K562 (cell line): ENCODE results near the gene RAVER2. TPM values are rescaled to one million over a fixed set of nuclear protein-coding genes. Genes with fewer than 3 reads are reported as not detected.

ENCODE experiments used
- ATAC-seq: fragments of 200-7000 bp; cut with Tn5 transposase; 3 replicates; pipeline ENCODE4 v1.9.1; 2020; ENCODE audit warnings: moderate library complexity
- BruUV-seq: library from RNA; stranded (reverse); fragments of 400-500 nt; replicated peaks from 2 replicates; lab custom pipeline; 2021; lab: Mats Ljungman, UMichigan
- CTCF ChIA-PET: fragments of 300-600 bp; formaldehyde crosslinking; extraction: SDS; loops from one replicate; lab custom pipeline; 2021; ENCODE audit warnings: low intra/inter-chr PET ratio; lab: Yijun Ruan, JAX
- POLR2A ChIA-PET: fragments of 300-600, 350-650 bp; sonication (Branson Sonifier 250); formaldehyde crosslinking; extraction: SDS; loops from one replicate; lab custom pipeline; 2021; ENCODE audit warnings: antibody characterized with exemption, inconsistent platforms; lab: Yijun Ruan, JAX
- DNase-seq, 4 experiments: peaks; one replicate each; pipeline versions ENCODE4 v3.0.0 to v3.0.0-alpha.2; 2011 to 2018; ENCODE audit warnings: low spot score in 3 of 4, mixed read lengths in 3 of 4; ENCODE audit errors: extremely low read depth in 1 of 4
- FAIRE-seq: peaks from 2 replicates; lab custom pipeline; 2011; peaks lifted over from hg19 to GRCh38; lab: Jason Lieb, UNC
- H2AFZ ChIP-seq: 2 replicates; pipeline ENCODE4 v1.6.0; 2011; ENCODE audit warnings: low read depth, low read length, control low read depth, inconsistent platforms
- H3K27ac ChIP-seq: fragments of 200-600 bp; 3 replicates; pipeline ENCODE4 v1.8.0; 2011; ENCODE audit warnings: low read depth, mild to moderate bottlenecking, control low read depth, inconsistent platforms, low read length, moderate library complexity, mixed read lengths; ENCODE audit errors: extremely low read depth
- H3K27me3 ChIP-seq, 2 experiments: fragments of 300-600 bp in 1 of 2; 2 replicates in 1 of 2; 3 replicates in 1 of 2; pipeline versions ENCODE4 v1.6.0 to v1.8.0; 2011; ENCODE audit warnings: inconsistent platforms in 2 of 2, low read length in 2 of 2, mild to moderate bottlenecking in 1 of 2, mixed read lengths in 1 of 2, moderate library complexity in 1 of 2; ENCODE audit not compliant: control insufficient read depth in 2 of 2, insufficient read depth in 2 of 2
- H3K36me3 ChIP-seq: fragments of 300-600 bp; 3 replicates; pipeline ENCODE4 v1.8.0; 2011; ENCODE audit warnings: mild to moderate bottlenecking, low read length, inconsistent platforms; ENCODE audit not compliant: control insufficient read depth, insufficient read depth
- H3K4me1 ChIP-seq, 2 experiments: fragments of 200-600 bp in 1 of 2; replicated peaks in 1 of 2; 2 replicates in 1 of 2; 3 replicates in 1 of 2; pipeline versions ENCODE4 v1.5.1 to v1.8.0; 2011; ENCODE audit warnings: inconsistent platforms in 2 of 2, low read length in 2 of 2, mild to moderate bottlenecking in 1 of 2, mixed read lengths in 1 of 2, moderate library complexity in 1 of 2; ENCODE audit not compliant: control insufficient read depth in 2 of 2, insufficient read depth in 2 of 2
- H3K4me2 ChIP-seq: 2 replicates; pipeline ENCODE4 v1.6.1; 2011; ENCODE audit warnings: low read length, control low read depth, inconsistent platforms, mixed read lengths; ENCODE audit not compliant: insufficient read depth
- H3K4me3 ChIP-seq: fragments of 200-600 bp; sonication (generic), shearing (Covaris generic); 2 replicates; pipeline ENCODE4 v1.5.1; 2016; ENCODE audit warnings: control low read depth, inconsistent platforms
- H3K79me2 ChIP-seq: fragments of 200-600 bp; 3 replicates; pipeline ENCODE4 v1.8.0; 2011; ENCODE audit warnings: low read length, inconsistent platforms; ENCODE audit not compliant: control insufficient read depth, insufficient read depth
- H3K9ac ChIP-seq, 2 experiments: 2 replicates each; pipeline versions ENCODE4 v1.6.0 to v1.6.1; 2011; ENCODE audit warnings: low read depth in 2 of 2, low read length in 2 of 2, control low read depth in 1 of 2, inconsistent platforms in 1 of 2, mild to moderate bottlenecking in 1 of 2, mixed read lengths in 1 of 2; ENCODE audit not compliant: insufficient read depth in 1 of 2
- H3K9me1 ChIP-seq: one replicate; pipeline ENCODE4 v1.6.0; 2011; ENCODE audit warnings: inconsistent platforms, mild to moderate bottlenecking, low read length, moderate library complexity; ENCODE audit not compliant: control insufficient read depth, insufficient read depth
- H3K9me3 ChIP-seq: replicated peaks from 2 replicates; pipeline ENCODE4 v1.5.1; 2011; ENCODE audit warnings: low read depth, low read length, inconsistent platforms; ENCODE audit not compliant: control insufficient read depth, insufficient read depth
- H4K20me1 ChIP-seq: replicated peaks from 2 replicates; pipeline ENCODE4 v1.6.1; 2011; ENCODE audit warnings: low read length, inconsistent platforms, mixed read lengths; ENCODE audit not compliant: control insufficient read depth, insufficient read depth
- BRF1 ChIP-seq: IDR thresholded peaks from 3 replicates; pipeline ENCODE4 v1.6.1; 2011; ENCODE audit warnings: borderline replicate concordance, mild to moderate bottlenecking; ENCODE audit not compliant: insufficient read length; ENCODE audit errors: extremely low read depth
- GABPB1 ChIP-seq: sonication (generic); formaldehyde crosslinking; IDR thresholded peaks from 2 replicates; pipeline ENCODE4 v1.8.0; 2022; ENCODE audit warnings: mild to moderate bottlenecking, missing genetic modification reagents
- KDM1A ChIP-seq, 2 experiments: fragments of 450-650 bp; IDR thresholded peaks; 2 replicates each; pipeline ENCODE4 v1.6.1; 2016; ENCODE audit warnings: mild to moderate bottlenecking in 2 of 2
- NCOA1 ChIP-seq: fragments of 450-650 bp; IDR thresholded peaks from 2 replicates; pipeline ENCODE4 v1.6.1; 2016; ENCODE audit warnings: low read depth
- NFRKB ChIP-seq: fragments of 450-650 bp; IDR thresholded peaks from 2 replicates; pipeline ENCODE4 v1.6.1; 2016; ENCODE audit warnings: low read depth
- RFX5 ChIP-seq: IDR thresholded peaks from 2 replicates; pipeline ENCODE4 v1.6.1; 2011; ENCODE audit warnings: low read depth, mild to moderate bottlenecking, improper control_type of control experiment, low read length
- SAFB ChIP-seq: fragments of 200-400 bp; formaldehyde crosslinking; IDR thresholded peaks from 2 replicates; pipeline ENCODE4 v1.6.1; 2017; ENCODE audit warnings: low read depth, low read length, borderline replicate concordance
- ZNF830 ChIP-seq: fragments of 250-450 bp; sonication (Bioruptor Pico); IDR thresholded peaks from 2 replicates; pipeline ENCODE4 v1.5.0; 2021; ENCODE audit warnings: mild to moderate bottlenecking
- ZSCAN29 ChIP-seq: fragments of 450-650 bp; IDR thresholded peaks from 2 replicates; pipeline ENCODE4 v1.6.1; 2017
- WGBS: fragments of 100-300 bp; shearing (Covaris generic); methylation state at CpG from one replicate; pipeline ENCODE4 v1.1.6; 2016; ENCODE audit warnings: low coverage, mixed read lengths; ENCODE audit not compliant: insufficient coverage; ENCODE audit errors: missing lambda C conversion rate; 5-methylcytosine and 5-hydroxymethylcytosine counted together
- in situ Hi-C: fragments of 300-500 bp; cut with MboI; formaldehyde crosslinking; loops from 4 replicates; pipeline ENCODE4 v1.15.0; 2018; ENCODE audit warnings: inconsistent platforms, mixed read lengths
- intact Hi-C: fragments of 100-400 bp; cut with micrococcal nuclease; formaldehyde crosslinking; loops from 2 replicates; pipeline ENCODE4 v1.14.2; 2022
- polyA plus RNA-seq, 8 experiments: library from polyadenylated mRNA; depleted of rRNA in 4 of 8; stranded (reverse) in 5 of 8; unstranded in 3 of 8; fragments of >200 nt; fragmentation: Nextera tagmentation in 2 of 8; fragmentation: Illumina TruSeq in 1 of 8; extraction: Ambion mirVana in 2 of 8; extraction: Trizol in 1 of 8; gene quantifications; 2 replicates each; pipeline versions ENCODE4 v1.2.1 to v1.2.3, GENCODE V29; 2011 to 2014; ENCODE audit warnings: inconsistent platforms in 1 of 8, missing spikeins in 1 of 8
- total RNA-seq, 7 experiments: library from RNA; depleted of rRNA in 6 of 7; stranded (reverse); fragments of >200 nt in 6 of 7; fragmentation: Illumina TruSeq in 2 of 7; extraction: Trizol in 2 of 7; gene quantifications; 2 replicates each; pipeline versions ENCODE4 v1.2.1 to v1.2.3, GENCODE V29; 2011 to 2021; ENCODE audit warnings: low replicate concordance in 1 of 7
- TF ChIP-seq, protein P1 (sequence below): IDR thresholded peaks from 3 replicates; pipeline ENCODE4 v1.6.1; 2011; ENCODE audit warnings: borderline replicate concordance, mild to moderate bottlenecking, moderate library complexity; ENCODE audit not compliant: insufficient read length; ENCODE audit errors: extremely low read depth
- TF ChIP-seq, protein P2 (sequence below): sonication (generic); formaldehyde crosslinking; IDR thresholded peaks from 2 replicates; pipeline ENCODE4 v1.8.0; 2023; ENCODE audit warnings: missing genetic modification reagents, mild to moderate bottlenecking, borderline replicate concordance
- TF ChIP-seq, protein P3 (sequence below): fragments of 250-450 bp; sonication (Bioruptor Pico); IDR thresholded peaks from 2 replicates; pipeline ENCODE4 v1.5.0; 2020; ENCODE audit warnings: mild to moderate bottlenecking, borderline replicate concordance

Gene RAVER2
- total and polyA plus RNA-seq, 9 of the 15 experiments (the other 6 are each of a cell fraction or from before 2014, with no cell fraction given) = 1.8 to 6.1 (median 4.4) TPM

DNA sequence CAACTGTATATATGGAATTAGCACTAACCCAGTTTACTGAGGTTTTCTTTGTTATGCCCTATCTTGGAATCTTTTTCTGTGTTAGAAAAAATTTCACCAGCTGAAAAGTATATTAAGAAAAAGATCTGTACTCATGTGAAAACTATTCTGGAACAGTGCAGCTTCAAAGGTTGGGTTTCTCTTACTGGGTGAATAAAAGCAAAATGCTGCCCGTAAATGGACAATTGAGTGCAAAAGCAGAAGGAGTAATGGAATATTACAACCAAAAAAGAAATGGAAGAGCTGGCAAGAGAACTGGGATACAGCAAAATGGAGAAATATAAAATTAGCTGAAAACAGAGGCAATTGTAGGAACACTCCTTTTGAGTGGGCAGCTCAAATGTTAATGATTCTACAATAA is 17.0 kb upstream of the RAVER2 start:
- in situ Hi-C loops (no loop called here), intact Hi-C loops (no loop called here)
- no peaks in the 10 kb centered on the region for H3K9me3 ChIP-seq
- H3K4me3 ChIP-seq = no peak overlapping the region
- BruUV-seq = no TSS peak
- H3K4me1 ChIP-seq = no peaks in the 10 kb centered on the region
- H3K36me3 ChIP-seq = no peaks in the 10 kb centered on the region
- CTCF ChIA-PET = no interaction called here
- POLR2A ChIA-PET = interaction anchor here (0.9 kb wide), 1 partner anchor 11 kb away, joined by 3 read pairs; no protein-coding TSS in a partner anchor
- no peaks in the 10 kb centered on the region for H4K20me1 ChIP-seq
- 0% methylated on average over 1 of the region's 1 CpG for WGBS
- no peak overlapping the region for H3K4me2 ChIP-seq
- H3K27ac ChIP-seq = no peak overlapping the region
- ATAC-seq (no peak), FAIRE-seq (no peak), DNase-seq (no peak)
- no peaks in the 10 kb centered on the region for H3K79me2 ChIP-seq
- no peak overlapping the region for H3K9ac ChIP-seq
- H2AFZ ChIP-seq = no peak overlapping the region
- no peaks in the 10 kb centered on the region; a peak in 1 of 5 replicates for H3K27me3 ChIP-seq
- H3K9me1 ChIP-seq = no peaks in the 10 kb centered on the region
- TF ChIP-seq, protein P1, sequence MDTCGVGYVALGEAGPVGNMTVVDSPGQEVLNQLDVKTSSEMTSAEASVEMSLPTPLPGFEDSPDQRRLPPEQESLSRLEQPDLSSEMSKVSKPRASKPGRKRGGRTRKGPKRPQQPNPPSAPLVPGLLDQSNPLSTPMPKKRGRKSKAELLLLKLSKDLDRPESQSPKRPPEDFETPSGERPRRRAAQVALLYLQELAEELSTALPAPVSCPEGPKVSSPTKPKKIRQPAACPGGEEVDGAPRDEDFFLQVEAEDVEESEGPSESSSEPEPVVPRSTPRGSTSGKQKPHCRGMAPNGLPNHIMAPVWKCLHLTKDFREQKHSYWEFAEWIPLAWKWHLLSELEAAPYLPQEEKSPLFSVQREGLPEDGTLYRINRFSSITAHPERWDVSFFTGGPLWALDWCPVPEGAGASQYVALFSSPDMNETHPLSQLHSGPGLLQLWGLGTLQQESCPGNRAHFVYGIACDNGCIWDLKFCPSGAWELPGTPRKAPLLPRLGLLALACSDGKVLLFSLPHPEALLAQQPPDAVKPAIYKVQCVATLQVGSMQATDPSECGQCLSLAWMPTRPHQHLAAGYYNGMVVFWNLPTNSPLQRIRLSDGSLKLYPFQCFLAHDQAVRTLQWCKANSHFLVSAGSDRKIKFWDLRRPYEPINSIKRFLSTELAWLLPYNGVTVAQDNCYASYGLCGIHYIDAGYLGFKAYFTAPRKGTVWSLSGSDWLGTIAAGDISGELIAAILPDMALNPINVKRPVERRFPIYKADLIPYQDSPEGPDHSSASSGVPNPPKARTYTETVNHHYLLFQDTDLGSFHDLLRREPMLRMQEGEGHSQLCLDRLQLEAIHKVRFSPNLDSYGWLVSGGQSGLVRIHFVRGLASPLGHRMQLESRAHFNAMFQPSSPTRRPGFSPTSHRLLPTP = no peak
- TF ChIP-seq, protein P2, sequence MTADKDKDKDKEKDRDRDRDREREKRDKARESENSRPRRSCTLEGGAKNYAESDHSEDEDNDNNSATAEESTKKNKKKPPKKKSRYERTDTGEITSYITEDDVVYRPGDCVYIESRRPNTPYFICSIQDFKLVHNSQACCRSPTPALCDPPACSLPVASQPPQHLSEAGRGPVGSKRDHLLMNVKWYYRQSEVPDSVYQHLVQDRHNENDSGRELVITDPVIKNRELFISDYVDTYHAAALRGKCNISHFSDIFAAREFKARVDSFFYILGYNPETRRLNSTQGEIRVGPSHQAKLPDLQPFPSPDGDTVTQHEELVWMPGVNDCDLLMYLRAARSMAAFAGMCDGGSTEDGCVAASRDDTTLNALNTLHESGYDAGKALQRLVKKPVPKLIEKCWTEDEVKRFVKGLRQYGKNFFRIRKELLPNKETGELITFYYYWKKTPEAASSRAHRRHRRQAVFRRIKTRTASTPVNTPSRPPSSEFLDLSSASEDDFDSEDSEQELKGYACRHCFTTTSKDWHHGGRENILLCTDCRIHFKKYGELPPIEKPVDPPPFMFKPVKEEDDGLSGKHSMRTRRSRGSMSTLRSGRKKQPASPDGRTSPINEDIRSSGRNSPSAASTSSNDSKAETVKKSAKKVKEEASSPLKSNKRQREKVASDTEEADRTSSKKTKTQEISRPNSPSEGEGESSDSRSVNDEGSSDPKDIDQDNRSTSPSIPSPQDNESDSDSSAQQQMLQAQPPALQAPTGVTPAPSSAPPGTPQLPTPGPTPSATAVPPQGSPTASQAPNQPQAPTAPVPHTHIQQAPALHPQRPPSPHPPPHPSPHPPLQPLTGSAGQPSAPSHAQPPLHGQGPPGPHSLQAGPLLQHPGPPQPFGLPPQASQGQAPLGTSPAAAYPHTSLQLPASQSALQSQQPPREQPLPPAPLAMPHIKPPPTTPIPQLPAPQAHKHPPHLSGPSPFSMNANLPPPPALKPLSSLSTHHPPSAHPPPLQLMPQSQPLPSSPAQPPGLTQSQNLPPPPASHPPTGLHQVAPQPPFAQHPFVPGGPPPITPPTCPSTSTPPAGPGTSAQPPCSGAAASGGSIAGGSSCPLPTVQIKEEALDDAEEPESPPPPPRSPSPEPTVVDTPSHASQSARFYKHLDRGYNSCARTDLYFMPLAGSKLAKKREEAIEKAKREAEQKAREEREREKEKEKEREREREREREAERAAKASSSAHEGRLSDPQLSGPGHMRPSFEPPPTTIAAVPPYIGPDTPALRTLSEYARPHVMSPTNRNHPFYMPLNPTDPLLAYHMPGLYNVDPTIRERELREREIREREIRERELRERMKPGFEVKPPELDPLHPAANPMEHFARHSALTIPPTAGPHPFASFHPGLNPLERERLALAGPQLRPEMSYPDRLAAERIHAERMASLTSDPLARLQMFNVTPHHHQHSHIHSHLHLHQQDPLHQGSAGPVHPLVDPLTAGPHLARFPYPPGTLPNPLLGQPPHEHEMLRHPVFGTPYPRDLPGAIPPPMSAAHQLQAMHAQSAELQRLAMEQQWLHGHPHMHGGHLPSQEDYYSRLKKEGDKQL (CRISPR knock-in tag) = no peak
- no peak for TF ChIP-seq SAFB
- no peak for TF ChIP-seq GABPB1 (CRISPR knock-in tag)
- no peak for TF ChIP-seq KDM1A (IDR thresholded peaks at IDR 0.05)
- no peak for TF ChIP-seq BRF1
- TF ChIP-seq NFRKB = no peak
- no peak for TF ChIP-seq NCOA1
- TF ChIP-seq ZSCAN29 = no peak
- TF ChIP-seq ZNF830 (CRISPR knock-in tag) = no peak
- TF ChIP-seq RFX5 = no peak
- TF ChIP-seq, protein P3, sequence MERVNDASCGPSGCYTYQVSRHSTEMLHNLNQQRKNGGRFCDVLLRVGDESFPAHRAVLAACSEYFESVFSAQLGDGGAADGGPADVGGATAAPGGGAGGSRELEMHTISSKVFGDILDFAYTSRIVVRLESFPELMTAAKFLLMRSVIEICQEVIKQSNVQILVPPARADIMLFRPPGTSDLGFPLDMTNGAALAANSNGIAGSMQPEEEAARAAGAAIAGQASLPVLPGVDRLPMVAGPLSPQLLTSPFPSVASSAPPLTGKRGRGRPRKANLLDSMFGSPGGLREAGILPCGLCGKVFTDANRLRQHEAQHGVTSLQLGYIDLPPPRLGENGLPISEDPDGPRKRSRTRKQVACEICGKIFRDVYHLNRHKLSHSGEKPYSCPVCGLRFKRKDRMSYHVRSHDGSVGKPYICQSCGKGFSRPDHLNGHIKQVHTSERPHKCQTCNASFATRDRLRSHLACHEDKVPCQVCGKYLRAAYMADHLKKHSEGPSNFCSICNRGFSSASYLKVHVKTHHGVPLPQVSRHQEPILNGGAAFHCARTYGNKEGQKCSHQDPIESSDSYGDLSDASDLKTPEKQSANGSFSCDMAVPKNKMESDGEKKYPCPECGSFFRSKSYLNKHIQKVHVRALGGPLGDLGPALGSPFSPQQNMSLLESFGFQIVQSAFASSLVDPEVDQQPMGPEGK (CRISPR knock-in tag) = no peak
